ENCODE measurements around the gene NXF3. TPM values are rescaled to one million over a fixed set of nuclear protein-coding genes. Genes with fewer than 3 reads are reported as not detected.

Gene NXF3
- total RNA-seq, 1 donor from 2014 or later = not detected

- no peak for DNase-seq (ENCODE audit: low read depth, low spot score)
- TF ChIP-seq CTCF (conservative IDR thresholded peaks at IDR 0.05) = no peak
- no peak overlapping the region for H3K4me3 Mint-ChIP-seq
- H3K36me3 Mint-ChIP-seq (ENCODE audit: low read depth) = peaks cover 3% of the 10 kb centered on the region
- peaks cover 11% of the 10 kb centered on the region for H3K9me3 Mint-ChIP-seq
- peaks cover 12% of the 10 kb centered on the region for H3K4me1 Mint-ChIP-seq
- H3K27ac Mint-ChIP-seq (ENCODE audit: unreplicated experiment) = no peak overlapping the region
- H3K27me3 Mint-ChIP-seq (ENCODE audit: low read depth) = no peaks in the 10 kb centered on the region
Observed at GRCh38 chrX:103101299-103102042, 8.5 kb upstream of the NXF3 start.

GRCh38 chrX:103100484-103100883, 7.5 kb upstream of the NXF3 start:
- H3K4me3 Mint-ChIP-seq = no peak overlapping the region
- TF ChIP-seq CTCF (conservative IDR thresholded peaks at IDR 0.05) = no peak
- H3K4me1 Mint-ChIP-seq = peaks cover 12% of the 10 kb centered on the region
- DNase-seq (ENCODE audit: low read depth, low spot score) = no peak
- no peaks in the 10 kb centered on the region for H3K27me3 Mint-ChIP-seq (ENCODE audit: low read depth)
- H3K9me3 Mint-ChIP-seq = peaks cover 8% of the 10 kb centered on the region
- H3K36me3 Mint-ChIP-seq (ENCODE audit: low read depth) = no peaks in the 10 kb centered on the region
- H3K27ac Mint-ChIP-seq (ENCODE audit: unreplicated experiment) = no peak overlapping the region

GRCh38 chrX:103099691-103100090, 6.7 kb upstream of the NXF3 start:
- Mint-ChIP-seq H3K36me3 (ENCODE audit: low read depth) (no peaks in the 10 kb centered on the region), H3K27me3 (ENCODE audit: low read depth) (no peaks in the 10 kb centered on the region), H3K9me3 (peaks cover 8% of the 10 kb centered on the region), H3K4me3 (no peak overlapping the region), H3K27ac (ENCODE audit: unreplicated experiment) (no peak overlapping the region), H3K4me1 (peaks cover 12% of the 10 kb centered on the region)
- no peak for TF ChIP-seq CTCF (conservative IDR thresholded peaks at IDR 0.05)
- DNase-seq (ENCODE audit: low read depth, low spot score) = no peak

- TF ChIP-seq CTCF (conservative IDR thresholded peaks at IDR 0.05) = no peak
- DNase-seq (ENCODE audit: low read depth, low spot score) = no peak
- peaks cover 8% of the 10 kb centered on the region for H3K9me3 Mint-ChIP-seq
- H3K4me1 Mint-ChIP-seq = peaks cover 12% of the 10 kb centered on the region
- H3K27me3 Mint-ChIP-seq (ENCODE audit: low read depth) = no peaks in the 10 kb centered on the region
- no peak overlapping the region for H3K27ac Mint-ChIP-seq (ENCODE audit: unreplicated experiment)
- H3K36me3 Mint-ChIP-seq (ENCODE audit: low read depth) = no peaks in the 10 kb centered on the region
- H3K4me3 Mint-ChIP-seq = no peak overlapping the region
Observed at GRCh38 chrX:103098488-103098887, 5.5 kb upstream of the NXF3 start.

GRCh38 chrX:103081051-103081450, 11.9 kb downstream of the NXF3 start:
- H3K36me3 Mint-ChIP-seq (ENCODE audit: low read depth) = no peaks in the 10 kb centered on the region
- no peak overlapping the region for H3K27ac Mint-ChIP-seq (ENCODE audit: unreplicated experiment)
- no peaks in the 10 kb centered on the region for H3K4me1 Mint-ChIP-seq
- TF ChIP-seq CTCF (conservative IDR thresholded peaks at IDR 0.05) = no peak
- DNase-seq (ENCODE audit: low read depth, low spot score) = no peak
- H3K4me3 Mint-ChIP-seq = no peak overlapping the region
- peaks cover 3% of the 10 kb centered on the region for H3K9me3 Mint-ChIP-seq
- H3K27me3 Mint-ChIP-seq (ENCODE audit: low read depth) = no peaks in the 10 kb centered on the region

Measured in neural crest cell (in vitro differentiated cells).